GM18505 (cell line): ENCODE data around the gene FNDC5.
"Not testable (repeated sequence)": the region's sequence is repeated elsewhere in the genome, so short reads cannot be mapped to it uniquely, and the experiment has no call there.

Experiments
- ATAC-seq: cut with Tn5 transposase; IDR thresholded peaks from one replicate; pipeline ENCODE4 v1.9.1; 2021; ENCODE audit not compliant: unreplicated experiment
- POLR2A ChIP-seq: IDR thresholded peaks from 4 replicates; pipeline ENCODE4 v1.6.1; 2011; ENCODE audit warnings: borderline replicate concordance; ENCODE audit not compliant: insufficient read depth, insufficient read length; ENCODE audit errors: extremely low read depth

Gene FNDC5

DNA sequence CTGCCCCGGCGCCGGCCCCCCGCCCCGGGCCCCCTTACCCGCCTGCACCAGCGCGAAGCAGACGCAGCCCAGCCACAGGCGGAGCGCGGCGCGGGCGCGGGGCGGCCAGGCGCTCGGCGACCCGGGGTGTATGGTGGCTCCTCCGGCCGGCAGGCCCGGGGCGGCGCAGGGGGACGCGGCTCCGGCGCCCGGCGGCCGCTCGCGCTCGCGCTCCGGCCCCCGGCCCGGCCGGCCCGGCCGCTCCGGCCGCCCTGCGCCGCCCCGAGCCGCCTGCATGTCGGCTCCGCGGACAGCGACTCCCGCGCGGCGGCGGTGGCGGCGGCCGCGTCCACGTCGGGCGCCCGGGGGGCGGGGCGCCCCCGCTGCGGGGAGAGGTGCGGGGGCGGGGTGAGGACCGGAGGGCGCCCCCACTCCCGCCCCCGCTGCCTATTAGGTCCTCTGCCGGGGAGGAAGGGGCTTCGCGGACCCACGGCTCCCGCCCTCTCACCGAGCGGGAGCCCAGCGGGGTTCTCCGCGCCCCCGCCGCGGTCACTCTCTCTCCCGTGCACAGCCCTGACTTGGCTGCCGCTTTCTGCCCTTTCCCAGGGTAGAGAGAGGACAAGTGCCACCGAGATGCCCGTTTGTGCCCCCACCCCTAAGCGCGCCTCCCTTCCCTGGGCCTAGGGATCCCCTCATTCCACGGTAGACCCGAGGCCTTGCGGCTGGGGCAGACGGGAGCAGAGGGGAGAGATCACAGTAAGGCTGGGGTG is at the start of gene FNDC5:
Gene FNDC5, minus strand, starts transcription at position 298 of the 749 bp plus-strand sequence.
- no peak for ATAC-seq
- no peak for TF ChIP-seq POLR2A

- TF ChIP-seq POLR2A: no peak
- no peak for ATAC-seq
Observed at GRCh38 chr1:32919811-32920733, 49.4 kb upstream of the FNDC5 start.

DNA sequence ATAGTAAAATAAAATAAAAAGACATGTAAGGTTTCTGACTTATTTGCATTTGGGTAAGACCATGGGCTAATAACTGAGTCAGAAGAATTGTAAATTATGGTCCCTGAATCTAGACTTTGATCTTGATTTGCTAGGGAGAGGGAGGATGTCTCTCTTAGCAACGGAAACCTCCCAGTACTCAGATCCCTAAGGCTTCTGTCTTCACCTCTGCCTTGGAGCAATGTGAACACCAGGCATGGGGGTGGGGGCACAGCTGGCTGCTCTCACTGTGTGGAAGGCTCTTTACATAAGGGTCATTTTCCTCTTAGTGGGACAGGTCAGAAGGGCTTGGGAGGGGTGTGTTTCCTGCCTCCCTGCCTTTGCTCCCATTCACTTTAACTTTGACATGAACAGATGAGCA is 47.5 kb upstream of the FNDC5 start:
- no peak for TF ChIP-seq POLR2A

DNA sequence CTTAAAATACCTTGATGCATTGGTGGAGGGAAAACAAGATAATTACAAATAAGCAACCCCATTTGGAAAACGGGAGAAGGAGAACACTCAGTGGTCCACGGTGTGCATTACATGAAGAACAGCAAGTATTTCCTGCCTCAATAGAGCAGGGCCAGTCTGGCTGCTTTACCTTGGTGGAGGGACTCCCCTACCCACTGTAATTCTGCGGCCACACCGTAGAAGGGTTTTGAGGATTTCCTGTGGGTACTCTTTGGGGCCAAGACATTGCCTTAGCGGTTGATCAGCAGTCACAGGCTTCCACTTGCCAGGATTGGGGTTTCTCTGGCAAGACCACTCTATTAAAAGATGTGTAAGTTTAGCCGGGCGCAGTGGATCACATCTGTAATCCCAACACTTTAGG is 46.8 kb upstream of the FNDC5 start:
- ATAC-seq: no peak
- no peak for TF ChIP-seq POLR2A

More for the DNA sequence above, 47.5 kb upstream of the FNDC5 start:
- no peak for ATAC-seq

DNA sequence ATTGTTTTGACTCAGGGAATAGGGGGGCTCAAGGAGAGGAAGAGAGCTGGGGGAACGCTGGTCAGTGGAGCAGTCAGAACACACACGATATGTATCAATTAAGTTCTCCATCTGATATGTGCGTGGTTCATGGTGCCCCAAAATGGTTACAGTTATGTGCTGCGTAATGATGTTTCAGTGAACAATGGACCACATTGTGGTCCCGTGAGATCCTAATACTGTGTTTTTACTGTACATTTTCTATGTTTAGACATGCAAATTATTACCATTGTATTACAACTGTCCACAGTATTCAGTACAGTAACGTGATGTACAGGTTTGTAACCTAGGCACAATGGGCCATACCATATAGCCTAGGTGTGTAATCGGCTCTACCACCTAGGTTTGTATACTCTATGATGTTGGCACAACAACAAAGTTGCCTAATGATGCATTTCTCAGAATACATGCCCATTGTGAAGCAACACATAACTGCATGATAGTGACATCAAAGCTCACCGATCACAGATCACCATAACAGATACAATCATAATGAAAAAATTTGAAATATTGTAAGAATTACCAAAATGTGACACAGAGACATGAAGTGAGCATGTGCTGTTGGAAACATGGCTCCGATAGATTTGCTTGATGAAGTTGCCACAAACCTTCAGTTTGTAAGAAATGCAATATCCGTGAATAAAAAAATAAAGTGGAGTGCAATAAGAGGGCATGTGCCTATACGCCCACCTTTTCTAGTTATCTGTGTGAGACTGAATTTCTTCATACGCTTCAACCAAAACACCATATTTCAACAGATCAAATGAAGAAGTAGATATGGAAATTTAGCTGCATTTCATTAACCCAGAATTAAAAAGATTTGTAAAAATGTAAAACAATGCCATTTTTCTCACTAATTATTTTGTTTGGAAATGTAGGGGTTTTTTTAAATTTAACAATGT is 45.3 kb upstream of the FNDC5 start:
- ATAC-seq: no peak

GRCh38 chr1:32910319-32910718 is 39.6 kb upstream of the FNDC5 start:
- no peak for TF ChIP-seq POLR2A
- ATAC-seq: no peak

More for the DNA sequence above, 45.3 kb upstream of the FNDC5 start:
- TF ChIP-seq POLR2A: no peak

DNA sequence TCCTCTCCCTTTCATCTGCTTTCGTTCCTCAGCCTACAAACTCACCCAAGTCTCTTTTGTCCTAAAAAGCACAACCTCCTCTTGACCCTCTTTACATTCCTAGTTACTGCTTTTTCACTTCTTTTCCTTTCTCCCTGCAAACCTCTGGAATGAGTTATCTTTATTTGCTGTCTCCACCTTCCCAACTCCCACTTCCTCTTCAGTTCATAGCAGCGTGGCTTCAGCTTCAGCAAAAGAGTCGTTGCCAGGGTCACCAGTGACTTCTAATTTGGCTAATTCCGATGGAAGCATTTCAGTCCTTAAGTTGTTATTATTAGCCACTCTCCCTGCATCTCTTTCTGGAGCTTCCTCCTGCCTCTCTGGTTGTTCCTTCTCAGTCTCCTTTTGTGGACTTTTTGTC is 36.7 kb upstream of the FNDC5 start:
- TF ChIP-seq POLR2A: no peak
- no peak for ATAC-seq

DNA sequence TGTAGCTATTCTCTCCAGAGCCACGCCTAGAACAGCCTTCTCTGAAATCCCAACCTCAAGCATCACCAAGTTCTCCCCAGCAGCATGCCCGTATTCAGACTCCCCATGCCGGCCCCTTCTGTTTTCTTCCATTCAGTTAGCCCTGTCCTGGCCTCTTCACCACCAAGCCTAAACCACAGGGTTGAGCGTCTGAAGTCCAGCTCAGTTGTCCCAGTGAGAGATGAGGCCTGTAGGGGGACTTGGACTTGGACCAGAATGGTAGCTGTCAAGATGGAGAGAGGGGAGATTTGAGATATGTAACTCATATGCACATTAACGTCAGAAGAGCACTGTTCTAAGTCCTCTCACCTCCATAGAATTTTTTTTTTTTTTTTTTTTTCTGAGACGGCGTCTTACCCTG is 35.9 kb upstream of the FNDC5 start:
- TF ChIP-seq POLR2A: no peak
- no peak for ATAC-seq

DNA sequence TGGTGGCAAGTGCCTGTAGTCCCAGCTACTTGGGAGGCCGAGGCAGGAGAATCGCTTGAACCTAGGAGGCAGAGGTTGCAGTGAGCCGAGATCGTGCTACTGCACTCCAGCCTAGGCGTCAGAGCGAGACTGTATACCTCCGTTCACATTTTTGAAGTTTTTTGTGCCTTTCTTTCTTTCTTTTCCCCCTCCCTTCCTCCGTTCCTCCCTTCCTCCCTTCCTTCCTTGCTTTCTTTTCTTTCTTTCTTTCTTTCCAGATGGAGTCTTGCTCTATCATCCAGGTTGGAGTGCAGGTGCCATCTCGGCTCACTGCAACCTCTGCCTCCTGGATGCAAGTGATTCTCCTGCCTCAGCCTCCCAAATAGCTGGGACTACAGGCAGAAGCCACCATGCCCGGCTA is 34.9 kb upstream of the FNDC5 start:
- not testable (repeated sequence) for ATAC-seq

- TF ChIP-seq POLR2A: no peak
Observed at GRCh38 chr1:32904797-32905196, 34.1 kb upstream of the FNDC5 start.

GRCh38 chr1:32903991-32904785 is 33.5 kb upstream of the FNDC5 start:
- TF ChIP-seq POLR2A: no peak
- ATAC-seq: no peak

More at GRCh38 chr1:32904797-32905196, 34.1 kb upstream of the FNDC5 start:
- ATAC-seq: no peak

- no peak for TF ChIP-seq POLR2A
- ATAC-seq: no peak
Observed at GRCh38 chr1:32902535-32902920, 31.8 kb upstream of the FNDC5 start.
